Lung (tissue), 12 donors: ENCODE results near the gene CBX5. TPM values are rescaled to one million over a fixed set of nuclear protein-coding genes. Genes with fewer than 3 reads are reported as not detected.
"Not testable (repeated sequence)": the region's sequence is repeated elsewhere in the genome, so short reads cannot be mapped to it uniquely, and the experiment has no call there.

Experiments used
- ATAC-seq: fragments of 200-7000 bp; cut with Tn5 transposase; one replicate; pipeline ENCODE4 v1.9.1; 2020; ENCODE audit warnings: moderate number of reproducible peaks; ENCODE audit not compliant: insufficient read depth, low FRiP score
- DNase-seq, 3 donors: peaks; one replicate each; pipeline ENCODE4 v3.0.0-alpha.2; 2013 to 2017
- H3K27ac ChIP-seq, 2 donors: one replicate each; pipeline ENCODE4 v1.5.1; 2013; ENCODE audit warnings: mild to moderate bottlenecking in 2 of 2, moderate library complexity in 2 of 2, control low read depth in 1 of 2, inconsistent platforms in 1 of 2, low read depth in 1 of 2, low read length in 1 of 2
- H3K27me3 ChIP-seq, 3 donors: one replicate each; pipeline ENCODE4 v1.5.1; 2013; ENCODE audit warnings: low read length in 2 of 3; ENCODE audit not compliant: control insufficient read depth in 3 of 3, insufficient read depth in 3 of 3
- H3K36me3 ChIP-seq, 4 donors: one replicate each; pipeline ENCODE4 v1.5.1; 2013; ENCODE audit warnings: low read length in 4 of 4, mild to moderate bottlenecking in 1 of 4, moderate library complexity in 1 of 4; ENCODE audit not compliant: control insufficient read depth in 4 of 4, insufficient read depth in 4 of 4
- H3K4me1 ChIP-seq, 5 donors: one replicate each; pipeline ENCODE4 v1.5.1; 2013; ENCODE audit warnings: low read length in 5 of 5, mild to moderate bottlenecking in 2 of 5, moderate library complexity in 1 of 5; ENCODE audit not compliant: control insufficient read depth in 5 of 5, insufficient read depth in 5 of 5
- H3K4me3 ChIP-seq: one replicate; pipeline ENCODE4 v1.5.1; 2013; ENCODE audit warnings: mild to moderate bottlenecking, control low read depth, moderate library complexity
- H3K9ac ChIP-seq, 2 donors: one replicate each; pipeline ENCODE4 v1.5.1; 2013; ENCODE audit warnings: low read length in 2 of 2, control low read depth in 1 of 2; ENCODE audit not compliant: insufficient read depth in 1 of 2
- H3K9me3 ChIP-seq, 4 donors: one replicate each; pipeline ENCODE4 v1.5.1; 2013; ENCODE audit warnings: low read length in 3 of 4, mild to moderate bottlenecking in 1 of 4, moderate library complexity in 1 of 4; ENCODE audit not compliant: control insufficient read depth in 4 of 4, insufficient read depth in 3 of 4
- CTCF ChIP-seq: IDR thresholded peaks from 2 replicates; pipeline ENCODE4 v1.5.1; 2012; ENCODE audit warnings: mild to moderate bottlenecking; ENCODE audit errors: control extremely low read depth, extremely low read depth
- WGBS, 2 donors: extraction: QIAGEN DNeasy Blood & Tissue Kit; methylation state at CpG; one replicate each; pipeline ENCODE4 v1.1.7; 2013; 5-methylcytosine and 5-hydroxymethylcytosine counted together
- polyA plus RNA-seq, 2 donors: library from polyadenylated mRNA; stranded (reverse); fragments of 200-250 nt; gene quantifications; one replicate each; pipeline ENCODE4 v1.2.1, GENCODE V29; 2013
- total RNA-seq, 2 donors: library from RNA; depleted of rRNA in 1 of 2; stranded (reverse); fragments of >200 nt in 1 of 2; gene quantifications; one replicate each; pipeline ENCODE4 v1.2.1, GENCODE V29; 2014 to 2021
- donor health status: control.
- donor health status: control.
- donor health status: Bipolar disorder and iron deficiency.
- donor health status: healthy.
- donor health status: DM: yes; HTN: yes; CAD: no.

The CBX5 gene
- total and polyA plus RNA-seq, 4 donors = 8.3 to 78.3 (median 30.3) TPM

GRCh38 chr12:54187075-54187474 lies 92.8 kb downstream of the CBX5 start:
- no peaks in the 10 kb centered on the region for H3K9me3 ChIP-seq
- no peak overlapping the region for H3K27ac ChIP-seq
- no peak overlapping the region for H3K9ac ChIP-seq
- ATAC-seq (no peak), DNase-seq (no peak)
- no peak overlapping the region for H3K4me3 ChIP-seq
- H3K27me3 ChIP-seq = peaks cover 0 to 6% (median 5%) of the 10 kb centered on the region in 3 donors
- TF ChIP-seq CTCF = no peak
- H3K36me3 ChIP-seq = peaks cover 0 to 14% (median 7%) of the 10 kb centered on the region in 4 donors
- 91 to 92% methylated on average over 3 of the region's 3 CpGs for WGBS, 2 donors
- H3K4me1 ChIP-seq = peaks cover 0 to 6% (median 3%) of the 10 kb centered on the region in 5 donors

- ATAC-seq = no peak
- Histone ChIP-seq H3K27ac (no peak overlapping the region), H3K9ac (no peak overlapping the region), H3K4me3 (no peak overlapping the region), H3K36me3 (peaks cover 0 to 16% (median 13%) of the 10 kb centered on the region in 4 donors), H3K27me3 (peaks cover 0 to 6% (median 0%) of the 10 kb centered on the region in 3 donors), H3K4me1 (peaks cover 0 to 6% (median 3%) of the 10 kb centered on the region in 5 donors), H3K9me3 (no peaks in the 10 kb centered on the region)
- no peak for DNase-seq
- 91 to 95% methylated on average over 1 of the region's 1 CpG for WGBS, 2 donors
- no peak for TF ChIP-seq CTCF
Observed at GRCh38 chr12:54185919-54186318, 94.0 kb downstream of the CBX5 start.

GRCh38 chr12:54185297-54185696 lies 94.6 kb downstream of the CBX5 start:
- peaks cover 0 to 16% (median 13%) of the 10 kb centered on the region in 4 donors for H3K36me3 ChIP-seq
- not testable (repeated sequence) for DNase-seq

GRCh38 chr12:54184024-54184805 lies 95.7 kb downstream of the CBX5 start:
- no peak overlapping the region for H3K9ac ChIP-seq
- no peaks in the 10 kb centered on the region for H3K27me3 ChIP-seq
- no peak overlapping the region for H3K4me3 ChIP-seq
- peaks cover 0 to 6% (median 3%) of the 10 kb centered on the region in 5 donors for H3K4me1 ChIP-seq
- H3K27ac ChIP-seq = no peak overlapping the region
- peaks cover 0 to 16% (median 13%) of the 10 kb centered on the region in 4 donors for H3K36me3 ChIP-seq
- no peak for TF ChIP-seq CTCF
- no peak for DNase-seq
- no peak for ATAC-seq
- WGBS, 2 donors = 93 to 96% methylated on average over 7 of the region's 7 CpGs
- H3K9me3 ChIP-seq = no peaks in the 10 kb centered on the region

More at GRCh38 chr12:54185297-54185696, 94.6 kb downstream of the CBX5 start:
- H3K9ac ChIP-seq, H3K4me3 ChIP-seq, H3K27ac ChIP-seq, ATAC-seq, H3K4me1 ChIP-seq, H3K9me3 ChIP-seq, H3K27me3 ChIP-seq: not testable (repeated sequence)
- WGBS, 2 donors = 94 to 95% methylated on average over 8 to 9 of the region's 9 CpGs
